Endothelial cell (in vitro differentiated cells): Measurements from ENCODE around the gene CYB561. TPM values are rescaled to one million over a fixed set of nuclear protein-coding genes. Genes with fewer than 3 reads are reported as not detected.
A peak's percentile ranks its signal among the peaks of the same experiment; 100 is the strongest.
"Not testable (repeated sequence)": the region's sequence is repeated elsewhere in the genome, so short reads cannot be mapped to it uniquely, and the experiment has no call there.

Source experiments
- DNase-seq: peaks from one replicate; pipeline ENCODE4 v3.0.0; 2021; ENCODE audit warnings: low spot score
- H3K27ac Mint-ChIP-seq: one replicate; pipeline ENCODE4 v1.8.0; 2021; ENCODE audit warnings: mixed read lengths, inconsistent platforms; ENCODE audit not compliant: unreplicated experiment
- H3K27me3 Mint-ChIP-seq: one replicate; pipeline ENCODE4 v1.8.0; 2021; ENCODE audit warnings: mild to moderate bottlenecking, moderate library complexity, mixed read lengths, inconsistent platforms; ENCODE audit not compliant: unreplicated experiment
- H3K36me3 Mint-ChIP-seq: one replicate; pipeline ENCODE4 v1.8.0; 2021; ENCODE audit warnings: mild to moderate bottlenecking, low read depth, mixed read lengths, inconsistent platforms; ENCODE audit not compliant: unreplicated experiment
- H3K4me1 Mint-ChIP-seq: one replicate; pipeline ENCODE4 v1.8.0; 2021; ENCODE audit warnings: mild to moderate bottlenecking, mixed read lengths, inconsistent platforms; ENCODE audit not compliant: unreplicated experiment
- H3K4me3 Mint-ChIP-seq: one replicate; pipeline ENCODE4 v1.8.0; 2021; ENCODE audit warnings: mild to moderate bottlenecking, mixed read lengths, inconsistent platforms; ENCODE audit not compliant: unreplicated experiment
- H3K9me3 Mint-ChIP-seq: one replicate; pipeline ENCODE4 v1.8.0; 2021; ENCODE audit warnings: mixed read lengths, inconsistent platforms; ENCODE audit not compliant: unreplicated experiment
- total RNA-seq: library from RNA; stranded (reverse); fragmentation: NEBNext Ultra II Directional; extraction: Animal tissue kit (Norgen Biotek cat#: 25700); gene quantifications from one replicate; pipeline ENCODE4 v1.2.1, GENCODE V29; 2021; ENCODE audit not compliant: unreplicated experiment
- TF ChIP-seq, protein P1 (sequence below): fragments of 200-600 bp; sonication (generic); IDR thresholded peaks from one replicate; pipeline ENCODE4 v1.5.0; 2021; ENCODE audit warnings: antibody characterized with exemption; ENCODE audit not compliant: unreplicated experiment

CYB561 gene
- total RNA-seq, 1 donor from 2014 or later = 57.3 TPM

DNA sequence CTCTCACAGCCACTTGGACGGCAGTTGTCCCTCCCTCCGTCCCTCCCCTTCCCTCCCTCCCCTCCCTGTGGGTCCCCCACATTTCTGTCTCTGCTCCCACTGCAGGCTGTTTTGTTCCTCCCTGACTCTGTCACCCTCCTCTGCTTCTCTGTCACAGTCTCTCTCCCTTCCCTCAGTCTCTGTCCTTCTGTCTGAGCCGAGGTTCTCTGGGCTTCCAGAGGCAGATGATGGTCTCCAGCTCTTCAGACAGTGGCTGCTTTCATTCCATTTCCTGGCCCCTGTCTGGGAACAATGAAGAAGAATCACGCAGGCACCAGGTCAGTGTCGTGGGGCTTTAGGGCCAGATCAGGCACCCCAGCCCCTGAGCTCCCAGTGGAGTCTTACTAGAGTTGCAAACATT is 8.8 kb upstream of the CYB561 start:
- DNase-seq = no peak
- H3K4me1 Mint-ChIP-seq = peaks cover 26% of the 10 kb centered on the region
- H3K36me3 Mint-ChIP-seq = peaks cover 6% of the 10 kb centered on the region
- H3K9me3 Mint-ChIP-seq = no peaks in the 10 kb centered on the region
- peaks cover 9% of the 10 kb centered on the region for H3K27me3 Mint-ChIP-seq
- TF ChIP-seq, protein P1, sequence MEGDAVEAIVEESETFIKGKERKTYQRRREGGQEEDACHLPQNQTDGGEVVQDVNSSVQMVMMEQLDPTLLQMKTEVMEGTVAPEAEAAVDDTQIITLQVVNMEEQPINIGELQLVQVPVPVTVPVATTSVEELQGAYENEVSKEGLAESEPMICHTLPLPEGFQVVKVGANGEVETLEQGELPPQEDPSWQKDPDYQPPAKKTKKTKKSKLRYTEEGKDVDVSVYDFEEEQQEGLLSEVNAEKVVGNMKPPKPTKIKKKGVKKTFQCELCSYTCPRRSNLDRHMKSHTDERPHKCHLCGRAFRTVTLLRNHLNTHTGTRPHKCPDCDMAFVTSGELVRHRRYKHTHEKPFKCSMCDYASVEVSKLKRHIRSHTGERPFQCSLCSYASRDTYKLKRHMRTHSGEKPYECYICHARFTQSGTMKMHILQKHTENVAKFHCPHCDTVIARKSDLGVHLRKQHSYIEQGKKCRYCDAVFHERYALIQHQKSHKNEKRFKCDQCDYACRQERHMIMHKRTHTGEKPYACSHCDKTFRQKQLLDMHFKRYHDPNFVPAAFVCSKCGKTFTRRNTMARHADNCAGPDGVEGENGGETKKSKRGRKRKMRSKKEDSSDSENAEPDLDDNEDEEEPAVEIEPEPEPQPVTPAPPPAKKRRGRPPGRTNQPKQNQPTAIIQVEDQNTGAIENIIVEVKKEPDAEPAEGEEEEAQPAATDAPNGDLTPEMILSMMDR = no peak
- no peak overlapping the region for H3K27ac Mint-ChIP-seq
- no peak overlapping the region for H3K4me3 Mint-ChIP-seq

DNA sequence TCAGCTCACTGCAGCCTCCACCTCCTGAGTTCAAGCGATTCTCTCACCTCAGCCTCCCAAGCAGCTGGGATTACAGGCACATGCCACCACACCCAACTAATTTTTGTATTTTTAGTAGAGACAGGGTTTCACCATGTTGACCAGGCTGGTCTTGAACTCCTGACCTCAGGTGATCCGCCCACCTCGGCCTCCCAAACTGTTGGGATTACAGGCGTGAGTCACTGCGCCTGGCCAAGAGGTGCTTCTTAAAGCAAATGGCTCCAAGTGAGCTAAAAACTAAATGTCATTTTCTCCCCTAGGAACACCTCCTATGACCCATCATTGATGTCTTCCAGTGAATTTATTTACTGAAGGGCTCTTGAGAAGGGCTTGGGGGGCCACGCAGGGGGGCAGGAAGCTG is 8.3 kb upstream of the CYB561 start:
- H3K4me1 Mint-ChIP-seq = peaks cover 30% of the 10 kb centered on the region
- H3K27ac Mint-ChIP-seq, H3K4me3 Mint-ChIP-seq, DNase-seq, H3K36me3 Mint-ChIP-seq, H3K9me3 Mint-ChIP-seq: not testable (repeated sequence)
- peaks cover 10% of the 10 kb centered on the region for H3K27me3 Mint-ChIP-seq

DNA sequence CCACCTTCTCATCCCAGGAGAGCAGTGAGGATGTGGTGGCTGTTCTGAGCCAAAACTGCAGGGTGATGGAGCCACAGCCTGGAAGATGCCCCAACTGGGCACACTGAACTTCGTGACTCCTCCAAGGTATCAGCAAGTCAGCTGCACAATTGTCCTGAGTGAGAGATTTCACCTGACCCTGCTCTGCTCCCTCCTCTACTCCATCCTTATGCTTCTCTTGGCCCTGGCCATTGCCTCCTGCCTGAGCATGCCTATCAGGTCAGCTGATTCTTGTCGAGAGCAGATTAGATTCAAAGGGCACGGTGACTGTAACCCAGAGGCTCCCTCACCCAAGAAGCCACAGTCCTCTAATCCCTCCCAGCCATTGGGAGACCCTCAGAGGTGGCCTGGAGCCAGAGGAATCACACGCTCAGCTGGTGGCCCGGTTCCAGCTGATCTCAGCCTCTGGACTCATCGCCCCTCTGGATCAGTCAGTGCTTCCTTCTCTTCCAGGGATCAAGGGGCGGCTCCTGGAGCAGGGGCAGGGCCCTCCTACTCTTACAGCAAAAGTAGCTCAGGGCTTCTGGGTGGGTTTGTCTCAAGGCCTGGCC is 7.0 kb upstream of the CYB561 start:
- no peak overlapping the region for H3K4me3 Mint-ChIP-seq
- peaks cover 15% of the 10 kb centered on the region for H3K27me3 Mint-ChIP-seq
- H3K36me3 Mint-ChIP-seq = peaks cover 7% of the 10 kb centered on the region
- H3K27ac Mint-ChIP-seq = no peak overlapping the region
- TF ChIP-seq, protein P1 = no peak
- H3K9me3 Mint-ChIP-seq = no peaks in the 10 kb centered on the region
- H3K4me1 Mint-ChIP-seq = peaks cover 36% of the 10 kb centered on the region
- no peak for DNase-seq

DNA sequence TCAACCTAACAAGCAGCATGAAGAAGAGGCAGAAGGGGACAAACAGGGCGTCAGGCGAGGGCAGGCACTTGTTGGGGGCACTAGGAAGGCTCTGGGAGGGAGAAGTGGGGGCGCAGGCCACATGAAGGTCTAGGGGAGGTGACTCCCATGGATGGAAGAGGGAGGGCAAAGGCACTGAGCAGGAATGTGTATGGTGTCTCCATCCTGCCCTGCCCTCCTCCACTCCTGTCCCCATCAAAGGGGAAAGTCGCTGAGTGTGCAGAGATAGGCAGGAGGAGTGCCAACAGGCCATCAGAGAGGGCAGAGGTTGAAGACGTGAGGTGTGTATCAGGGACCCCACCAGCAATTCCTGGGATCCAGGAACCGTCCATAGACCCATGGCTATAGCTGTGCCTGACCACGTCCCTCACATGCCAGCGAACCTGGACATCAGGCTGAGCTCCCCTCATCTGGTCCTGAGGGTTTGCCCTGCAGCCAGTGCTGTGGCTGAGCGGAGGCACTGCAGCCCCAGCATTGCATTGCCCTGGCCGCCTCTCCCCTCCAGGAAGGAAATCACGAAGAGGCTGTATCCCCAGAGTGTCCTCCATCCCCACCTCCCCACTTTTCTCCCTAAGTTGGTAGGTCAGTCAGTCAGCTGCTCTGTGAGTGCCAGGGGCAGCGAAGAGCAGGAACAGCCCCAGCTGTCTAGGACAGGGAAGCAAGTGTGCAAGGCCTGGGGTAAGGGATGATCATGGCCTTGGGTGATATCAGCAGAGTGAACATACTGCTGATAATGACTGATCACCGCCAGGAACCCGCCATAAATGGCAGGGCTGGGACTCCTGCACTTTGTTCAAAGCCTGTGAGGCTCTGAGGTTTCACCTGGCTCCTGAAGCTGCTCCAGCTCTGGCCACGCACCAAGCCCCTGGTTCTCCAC is 6.2 kb upstream of the CYB561 start:
- H3K4me1 Mint-ChIP-seq = peaks cover 44% of the 10 kb centered on the region
- H3K9me3 Mint-ChIP-seq = no peaks in the 10 kb centered on the region
- peak overlapping the region; percentile 52 for H3K27ac Mint-ChIP-seq
- H3K27me3 Mint-ChIP-seq = peaks cover 17% of the 10 kb centered on the region
- peaks cover 7% of the 10 kb centered on the region for H3K36me3 Mint-ChIP-seq
- no peak for DNase-seq
- TF ChIP-seq, protein P1 = no peak
- no peak overlapping the region for H3K4me3 Mint-ChIP-seq

DNA sequence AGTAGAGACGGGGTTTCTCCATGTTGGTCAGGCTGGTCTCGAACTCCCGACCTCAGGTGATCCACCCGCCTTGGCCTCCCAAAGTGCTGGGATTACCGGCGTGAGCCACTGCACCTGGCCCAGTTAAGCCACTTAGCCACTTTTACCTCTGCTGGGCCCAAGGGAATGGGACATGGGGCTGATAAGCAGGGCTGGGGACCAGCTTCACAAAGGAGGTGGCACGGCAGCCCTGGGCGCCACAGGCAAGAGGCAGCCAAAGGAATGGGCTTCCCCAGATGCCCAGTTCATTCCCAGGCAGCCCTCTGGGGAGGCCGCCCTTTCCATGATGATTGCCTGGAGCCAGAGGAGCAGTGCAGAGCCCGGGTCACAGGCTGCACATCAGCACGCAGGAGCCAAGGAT is 5.0 kb upstream of the CYB561 start:
- no peak for DNase-seq
- Mint-ChIP-seq H3K9me3 (no peaks in the 10 kb centered on the region), H3K4me1 (peaks cover 46% of the 10 kb centered on the region), H3K27me3 (peaks cover 21% of the 10 kb centered on the region), H3K36me3 (peaks cover 7% of the 10 kb centered on the region), H3K4me3 (no peak overlapping the region), H3K27ac (no peak overlapping the region)
- TF ChIP-seq, protein P1 = no peak
